HG02840 (cell line): ENCODE measurements around the gene MSANTD7.
A peak's percentile ranks its signal among the peaks of the same experiment; 100 is the strongest.
"Not testable (repeated sequence)": the region's sequence is repeated elsewhere in the genome, so short reads cannot be mapped to it uniquely, and the experiment has no call there.

Experiments
- ATAC-seq: cut with Tn5 transposase; IDR thresholded peaks from one replicate; pipeline ENCODE4 v1.9.1; 2021; ENCODE audit warnings: mild to moderate bottlenecking, moderate library complexity, moderate number of reproducible peaks; ENCODE audit not compliant: unreplicated experiment, low FRiP score

Gene MSANTD7

DNA sequence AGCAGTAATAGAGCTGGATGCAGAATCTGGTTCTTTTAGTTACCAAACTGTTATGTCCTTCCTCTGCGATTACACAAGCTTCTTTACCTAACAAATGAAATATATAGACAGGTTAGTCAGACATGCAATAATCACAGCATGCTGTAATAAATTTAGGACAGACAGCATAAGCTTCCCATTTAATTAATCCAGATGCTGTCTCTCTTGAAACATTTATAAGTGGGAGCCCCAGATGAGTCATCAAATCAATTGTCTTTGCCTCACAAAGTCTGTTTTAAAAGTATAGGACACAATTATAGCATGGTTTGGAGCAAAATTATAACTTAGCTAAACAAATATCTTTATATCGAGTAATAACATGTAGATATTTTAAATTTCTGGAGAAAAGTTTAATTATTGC, 1.9 kb upstream of the MSANTD7 start:
- ATAC-seq = no peak

GRCh38 chr10:14837003-14837756, 926 bp upstream of the MSANTD7 start:
- no peak for ATAC-seq

DNA sequence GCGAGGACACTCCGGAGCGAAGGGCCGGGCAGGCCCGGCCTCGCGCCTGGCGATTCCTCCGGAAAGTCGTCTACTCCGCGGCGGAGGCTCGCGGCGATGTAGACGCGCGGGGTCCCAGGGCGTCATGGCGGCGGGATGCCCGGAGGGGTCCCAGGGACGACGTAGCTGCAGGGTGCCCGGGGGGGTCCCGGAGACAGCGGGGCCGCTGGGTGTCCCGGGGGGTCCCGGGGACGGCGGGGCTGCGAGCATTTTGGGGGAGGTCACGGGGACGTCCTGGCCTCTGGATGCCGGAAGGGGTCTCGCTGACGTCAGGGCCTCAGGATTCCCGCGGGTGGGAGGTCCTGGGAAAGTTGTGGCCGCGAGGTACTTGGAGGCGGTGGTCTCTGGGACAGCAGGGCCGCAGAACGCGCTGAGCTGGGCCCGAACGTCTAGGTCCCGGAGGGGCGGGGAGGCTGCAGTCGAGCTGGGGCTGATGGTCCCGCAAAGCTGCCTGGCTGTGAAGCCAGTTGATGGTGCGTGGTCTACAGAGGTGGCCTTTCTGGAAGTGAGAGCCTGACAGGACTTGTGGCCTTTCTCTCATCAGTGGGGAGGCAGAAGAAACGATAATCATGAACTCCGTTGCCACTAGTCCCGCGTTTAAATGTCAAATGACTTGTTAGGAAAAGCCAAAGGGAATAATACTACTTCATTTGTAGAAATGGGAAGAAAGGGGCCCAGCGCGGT, 637 bp downstream of the MSANTD7 start:
- ATAC-seq = peak; percentile 0

DNA sequence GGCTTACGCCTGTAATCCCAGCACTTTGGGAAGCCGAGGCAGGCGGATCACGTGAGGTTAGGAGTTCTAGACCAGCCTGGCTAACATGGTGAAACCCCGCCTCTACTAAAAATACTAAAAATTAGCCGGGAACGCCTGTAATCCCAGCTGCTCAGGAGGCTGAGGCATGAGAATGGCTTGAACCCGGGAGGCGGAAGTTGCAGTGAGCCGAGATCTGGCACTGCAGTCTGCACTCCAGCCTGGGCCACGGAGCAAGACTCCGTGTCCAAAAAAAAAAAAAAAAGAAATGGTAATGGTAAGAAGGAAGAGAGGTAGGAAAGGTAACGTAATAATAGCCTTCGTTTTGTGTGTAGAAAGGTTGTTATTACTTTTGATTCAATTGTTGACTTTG, 1.2 kb downstream of the MSANTD7 start:
- no peak for ATAC-seq

DNA sequence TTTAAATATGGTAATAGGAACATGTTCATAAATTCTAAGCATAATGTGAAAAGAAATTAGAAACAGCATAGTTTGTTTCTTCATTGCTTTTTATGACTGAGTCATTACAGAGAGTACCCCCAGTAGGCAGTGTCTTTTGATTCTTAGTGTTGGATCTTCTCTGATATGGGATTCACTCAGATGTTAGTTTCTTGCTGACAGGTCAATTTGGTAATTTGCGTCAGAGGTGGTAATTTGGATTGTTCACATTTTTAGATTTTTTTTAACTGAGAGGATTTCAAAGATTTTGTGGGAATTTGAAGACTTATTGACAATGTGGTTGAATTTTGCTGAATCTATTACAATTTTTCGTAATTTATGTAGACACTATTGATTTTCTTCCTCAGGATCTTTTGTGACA, 2.1 kb downstream of the MSANTD7 start:
- ATAC-seq = no peak

GRCh38 chr10:14843327-14843988, 5.4 kb downstream of the MSANTD7 start:
- ATAC-seq = no peak

DNA sequence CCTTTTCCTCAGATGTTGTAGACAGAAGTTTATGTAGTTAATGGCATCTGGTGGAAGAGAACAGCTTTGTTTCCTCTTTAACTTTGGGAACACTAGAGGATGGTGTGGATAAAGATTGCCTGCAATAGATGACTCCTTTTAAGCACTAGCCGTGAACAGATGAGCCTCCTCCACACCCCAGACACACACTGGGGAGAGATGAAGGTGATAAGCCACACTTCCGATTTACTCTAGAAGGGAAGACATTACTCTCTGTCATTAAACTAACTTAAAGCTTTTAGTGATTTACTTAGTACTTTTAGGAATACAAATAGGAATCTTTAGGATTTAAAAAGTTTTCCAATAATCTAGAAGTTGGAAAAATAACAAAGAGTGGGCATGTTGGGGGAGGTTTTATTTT, 6.8 kb downstream of the MSANTD7 start:
- ATAC-seq = no peak

DNA sequence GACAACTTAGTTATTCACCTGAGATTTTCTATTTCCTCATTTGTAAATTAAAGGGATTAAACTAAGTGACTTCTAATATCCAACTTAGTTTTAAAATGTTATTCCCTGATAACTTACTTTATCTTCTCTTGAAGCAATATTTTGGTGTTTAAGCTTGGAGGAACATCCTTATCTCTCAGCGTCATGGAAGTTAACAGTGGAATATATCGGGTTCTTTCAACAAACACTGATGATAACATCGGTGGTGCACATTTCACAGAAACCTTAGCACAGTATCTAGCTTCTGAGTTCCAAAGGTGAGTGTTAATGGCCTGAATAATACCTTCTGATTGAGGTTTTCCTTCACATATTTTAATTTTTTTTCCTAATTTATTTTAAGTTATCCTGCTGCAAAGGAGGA, 14.1 kb downstream of the MSANTD7 start:
- no peak for ATAC-seq

GRCh38 chr10:14855453-14855852, 17.3 kb downstream of the MSANTD7 start:
- ATAC-seq = no peak

DNA sequence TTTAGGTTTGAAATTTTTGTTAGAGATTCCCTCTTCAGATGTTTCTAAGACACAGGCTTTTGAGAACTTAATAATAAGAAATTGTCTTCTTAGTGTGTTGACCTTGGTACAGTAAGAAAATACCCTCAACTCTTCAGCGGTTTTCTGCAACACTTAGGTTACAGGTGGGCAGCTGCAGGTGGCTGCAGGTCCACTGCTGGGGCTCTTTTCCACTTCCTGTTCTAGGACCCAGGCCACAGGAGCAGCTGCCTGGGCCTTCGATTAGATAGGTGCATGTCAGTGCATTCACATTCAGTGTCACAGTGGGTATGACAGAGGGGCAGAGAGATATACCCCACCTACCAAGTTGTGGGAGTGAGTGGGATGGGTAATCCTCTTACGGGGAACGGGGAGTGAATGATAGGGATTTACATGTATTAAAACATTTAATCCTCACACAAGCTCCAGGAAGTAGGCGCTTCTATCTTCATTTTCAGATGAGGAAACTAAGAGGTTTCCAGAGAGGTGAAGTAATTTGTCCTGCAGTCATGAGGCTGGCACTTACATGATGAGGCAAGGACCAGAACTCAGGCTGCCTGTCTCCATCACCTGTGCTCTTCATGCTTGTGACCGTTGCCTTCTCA, 20.3 kb downstream of the MSANTD7 start:
- ATAC-seq = no peak

DNA sequence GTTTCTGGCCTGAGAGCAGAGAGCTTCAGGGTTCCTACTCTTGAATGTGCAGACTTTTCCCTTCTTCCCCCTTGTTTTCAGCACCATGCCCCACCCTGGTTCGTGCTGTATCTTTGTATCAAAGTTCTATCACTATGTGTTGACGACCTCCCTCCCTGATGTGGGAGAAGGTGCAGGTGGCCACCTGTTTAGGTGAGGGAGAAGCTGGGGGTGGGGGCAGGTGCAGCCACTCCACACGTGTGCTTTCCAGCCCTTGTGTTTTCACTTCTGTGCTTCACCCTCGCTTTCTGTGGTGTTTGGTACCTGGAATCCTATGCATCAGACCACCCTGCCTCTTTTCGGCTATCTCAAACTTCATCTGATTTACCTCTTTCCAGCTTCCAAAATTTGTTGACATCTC, 20.9 kb downstream of the MSANTD7 start:
- no peak for ATAC-seq

DNA sequence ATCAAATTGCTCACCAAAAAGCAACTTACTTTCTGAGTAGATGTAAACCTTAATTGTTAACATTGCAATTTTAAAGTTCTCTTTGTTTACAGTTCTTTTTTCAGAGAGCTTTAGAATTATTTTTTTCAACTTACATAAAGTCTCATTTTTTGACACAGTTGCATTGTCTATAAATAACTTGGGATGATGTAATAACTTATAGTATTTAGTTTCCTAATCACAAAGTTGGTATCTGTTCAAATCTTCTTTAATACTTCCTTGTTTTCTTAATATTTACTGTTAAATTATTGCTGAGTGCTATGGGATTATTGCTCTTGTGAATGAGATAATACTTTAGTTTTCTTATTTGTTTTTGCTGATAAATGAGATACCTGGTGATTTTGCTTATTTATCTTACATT, 21.7 kb downstream of the MSANTD7 start:
- no peak for ATAC-seq

DNA sequence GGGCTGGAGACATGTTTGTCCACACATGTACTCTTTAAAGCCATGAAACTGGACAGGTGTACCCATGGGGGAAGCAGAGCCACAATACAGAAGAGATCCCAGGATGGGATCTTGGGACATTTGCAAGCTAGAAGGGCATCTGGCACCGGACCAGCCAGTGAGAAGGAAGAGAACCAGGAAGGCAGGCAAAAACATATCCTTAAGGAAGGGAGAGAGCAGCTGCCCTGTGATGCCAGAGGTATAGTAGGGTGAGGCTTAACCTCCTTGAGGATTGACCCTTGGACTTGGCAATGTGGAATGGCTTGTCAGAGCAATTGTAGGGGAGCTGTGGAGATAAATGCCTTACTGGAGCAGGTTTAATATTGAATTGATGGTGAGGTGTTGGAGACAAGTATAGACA, 22.7 kb downstream of the MSANTD7 start:
- ATAC-seq = no peak

DNA sequence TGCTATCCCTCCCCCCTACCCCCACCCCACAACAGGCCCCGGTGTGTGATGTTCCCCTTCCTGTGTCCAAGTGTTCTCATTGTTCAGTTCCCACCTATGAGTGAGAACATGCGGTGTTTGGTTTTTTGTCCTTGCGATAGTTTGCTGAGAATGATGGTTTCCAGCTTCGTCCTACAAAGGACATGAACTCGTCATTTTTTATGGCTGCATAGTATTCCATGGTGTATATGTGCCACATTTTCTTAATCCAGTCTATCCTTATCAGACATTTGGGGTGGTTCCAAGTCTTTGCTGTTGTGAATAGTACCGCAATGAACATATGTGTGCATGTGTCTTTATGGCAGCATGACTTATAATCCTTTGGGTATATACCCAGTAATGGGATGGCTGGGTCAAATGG, 26.4 kb downstream of the MSANTD7 start:
- not testable (repeated sequence) for ATAC-seq

- not testable (repeated sequence) for ATAC-seq
Measured at GRCh38 chr10:14864871-14865270, 26.8 kb downstream of the MSANTD7 start.

- no peak for ATAC-seq
Measured at GRCh38 chr10:14873090-14873760, 35.1 kb downstream of the MSANTD7 start.

GRCh38 chr10:14875941-14876340, 37.8 kb downstream of the MSANTD7 start:
- no peak for ATAC-seq

DNA sequence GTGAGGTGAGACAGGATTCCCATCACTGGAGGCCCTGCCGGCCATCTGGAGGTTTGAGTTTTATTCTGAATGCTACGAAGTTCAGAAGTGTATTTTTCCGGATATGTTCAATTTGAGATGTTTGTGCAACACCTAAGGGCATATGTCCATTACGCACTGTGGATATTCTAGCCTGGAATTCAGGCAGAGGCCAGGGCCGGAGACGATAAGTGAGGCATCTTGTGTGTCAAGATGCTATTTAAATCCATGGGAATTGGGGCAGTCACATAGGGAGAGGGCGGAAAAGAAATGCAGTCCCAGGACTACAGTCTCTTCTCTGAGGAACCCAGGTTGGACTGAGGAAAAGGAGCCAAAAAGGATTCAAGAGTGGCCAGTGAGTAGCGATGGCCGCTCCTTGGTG, 38.7 kb downstream of the MSANTD7 start:
- ATAC-seq = no peak

DNA sequence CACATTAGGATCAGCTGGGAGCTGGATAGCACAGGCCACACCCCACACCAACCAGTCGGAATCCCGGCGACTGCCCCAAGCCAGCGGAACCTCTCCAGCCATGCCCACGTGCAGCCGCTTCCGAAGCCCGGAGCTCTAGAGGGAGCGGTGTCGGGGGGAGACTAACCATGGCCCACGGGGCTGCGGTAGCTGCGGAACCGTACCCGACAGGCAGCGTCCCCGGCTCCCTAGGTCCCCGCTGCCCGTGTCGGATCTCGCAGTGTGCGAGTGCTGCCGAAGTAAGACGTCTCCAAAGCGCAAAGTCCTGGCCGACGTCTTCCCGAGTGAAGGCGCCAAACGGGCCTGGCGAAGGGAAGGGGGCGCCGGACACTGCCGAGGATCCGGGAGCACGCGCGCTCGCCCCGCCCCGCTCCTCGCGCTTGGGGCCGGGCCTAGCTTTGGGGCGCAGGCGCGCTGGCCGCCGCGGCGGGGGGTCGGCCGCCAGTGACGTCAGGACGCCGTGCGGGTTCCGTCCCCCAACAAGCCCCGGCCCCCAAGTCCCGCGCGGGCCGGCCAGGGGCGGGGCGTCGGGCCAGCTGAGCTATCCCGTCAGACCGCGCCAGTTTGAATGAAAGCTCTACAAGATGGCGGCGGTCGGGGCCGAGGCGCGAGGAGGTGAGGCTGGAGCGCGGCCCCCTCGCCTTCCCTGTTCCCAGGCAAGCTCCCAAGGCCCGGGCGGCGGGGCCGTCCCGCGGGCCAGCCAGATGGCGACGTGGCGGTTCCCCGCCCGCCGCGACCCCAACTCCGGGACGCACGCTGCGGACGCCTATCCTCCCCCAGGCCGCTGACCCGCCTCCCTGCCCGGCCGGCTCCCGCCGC, 40.4 kb downstream of the MSANTD7 start, which contains the start of gene SUV39H2:
TSS of gene SUV39H2 (plus strand) at position 601 of the 858 bp plus-strand sequence. CDS start at position 624, 23 bp downstream.
- ATAC-seq = peak; percentile 90
